Endothelial cell of umbilical vein (primary cell): ENCODE results near the gene ASXL1. TPM values are rescaled to one million over a fixed set of nuclear protein-coding genes. Genes with fewer than 3 reads are reported as not detected.

Experiments
- BruUV-seq: library from RNA; stranded (reverse); fragments of 400-500 nt; replicated peaks from 2 replicates; lab custom pipeline; 2021; lab: Mats Ljungman, UMichigan
- CTCF ChIA-PET: fragments of 300-600, 350-600 bp; sonication (Branson Sonifier 250); formaldehyde crosslinking; loops from one replicate; lab custom pipeline; 2021; ENCODE audit warnings: antibody characterized with exemption, inconsistent platforms; lab: Charles Lee
- POLR2A ChIA-PET: fragments of 300-600, 350-600 bp; sonication (Branson Sonifier 250); formaldehyde crosslinking; loops from one replicate; lab custom pipeline; 2021; ENCODE audit warnings: antibody characterized with exemption, inconsistent platforms; lab: Charles Lee
- DNase-seq: peaks from one replicate; pipeline ENCODE4 v3.0.0-alpha.2; 2011; ENCODE audit warnings: low read depth, low spot score
- FAIRE-seq: peaks from 2 replicates; lab custom pipeline; 2011; peaks lifted over from hg19 to GRCh38; lab: Jason Lieb, UNC
- H2AFZ ChIP-seq: 2 replicates; pipeline ENCODE4 v1.6.0; 2012; ENCODE audit warnings: low read depth, low read length, control low read depth, inconsistent platforms
- H3K27ac ChIP-seq: 2 replicates; pipeline ENCODE4 v1.5.1; 2011; ENCODE audit warnings: low read depth, mild to moderate bottlenecking, control low read depth, low read length, moderate library complexity; ENCODE audit not compliant: insufficient read depth
- H3K27me3 ChIP-seq, 2 experiments: 2 replicates each; pipeline versions ENCODE4 v1.6.0 to v1.6.1; 2011; ENCODE audit warnings: low read length in 2 of 2, mixed read lengths in 1 of 2; ENCODE audit not compliant: control insufficient read depth in 2 of 2, insufficient read depth in 2 of 2
- H3K36me3 ChIP-seq, 2 experiments: 2 replicates in 1 of 2; 3 replicates in 1 of 2; pipeline ENCODE4 v1.5.1; 2011; ENCODE audit warnings: low read length in 2 of 2, mild to moderate bottlenecking in 1 of 2, moderate library complexity in 1 of 2; ENCODE audit not compliant: control insufficient read depth in 2 of 2, insufficient read depth in 2 of 2; ENCODE audit errors: extremely low read depth in 1 of 2
- H3K4me1 ChIP-seq: 3 replicates; pipeline ENCODE4 v1.5.1; 2011; ENCODE audit warnings: mild to moderate bottlenecking, low read length; ENCODE audit not compliant: control insufficient read depth, insufficient read depth; ENCODE audit errors: extremely low read depth
- H3K4me2 ChIP-seq: 2 replicates; pipeline ENCODE4 v1.6.1; 2011; ENCODE audit warnings: low read length, control low read depth, mixed read lengths; ENCODE audit not compliant: insufficient read depth
- H3K4me3 ChIP-seq, 3 experiments: fragments of 200-600 bp in 1 of 3; sonication (generic), shearing (Covaris generic) in 1 of 3; replicated peaks in 1 of 3; 2 replicates each; pipeline ENCODE4 v1.5.1; 2011 to 2016; ENCODE audit warnings: control low read depth in 3 of 3, low read length in 3 of 3, mild to moderate bottlenecking in 2 of 3, inconsistent platforms in 1 of 3, low read depth in 1 of 3, moderate library complexity in 1 of 3; ENCODE audit not compliant: insufficient read depth in 1 of 3
- H3K79me2 ChIP-seq: 2 replicates; pipeline ENCODE4 v1.6.0; 2012; ENCODE audit warnings: low read length, inconsistent platforms; ENCODE audit not compliant: control insufficient read depth, insufficient read depth
- H3K9ac ChIP-seq: replicated peaks from 2 replicates; pipeline ENCODE3; 2011; ENCODE audit warnings: low read length, control low read depth; ENCODE audit not compliant: insufficient read depth; ENCODE audit errors: extremely low read depth
- H3K9me1 ChIP-seq: replicated peaks from 3 replicates; pipeline ENCODE4 v1.6.0; 2011; ENCODE audit warnings: mild to moderate bottlenecking, low read length; ENCODE audit not compliant: control insufficient read depth, insufficient read depth; ENCODE audit errors: extremely low read depth
- H3K9me3 ChIP-seq: replicated peaks from 2 replicates; pipeline ENCODE4 v1.5.1; 2012; ENCODE audit warnings: low read length, inconsistent platforms; ENCODE audit not compliant: control insufficient read depth, insufficient read depth
- H4K20me1 ChIP-seq: replicated peaks from 2 replicates; pipeline ENCODE3; 2011; ENCODE audit warnings: mild to moderate bottlenecking, low read length; ENCODE audit not compliant: control insufficient read depth, insufficient read depth; ENCODE audit errors: extremely low read depth
- EZH2 ChIP-seq: IDR thresholded peaks from 2 replicates; pipeline ENCODE4 v1.6.1; 2012; ENCODE audit warnings: borderline replicate concordance, low read depth, mild to moderate bottlenecking, moderate library complexity, low read length, inconsistent platforms; ENCODE audit not compliant: severe bottlenecking
- FOS ChIP-seq: IDR thresholded peaks from 2 replicates; pipeline ENCODE4 v1.6.1; 2011; ENCODE audit warnings: mild to moderate bottlenecking, low read length, moderate library complexity, borderline replicate concordance; ENCODE audit not compliant: insufficient read depth
- GATA2 ChIP-seq: IDR thresholded peaks from 2 replicates; pipeline ENCODE4 v1.7.0; 2011; ENCODE audit warnings: low read depth, mild to moderate bottlenecking, moderate library complexity, mixed read lengths, low read length; ENCODE audit not compliant: insufficient read length, insufficient read depth
- JUN ChIP-seq: IDR thresholded peaks from 2 replicates; pipeline ENCODE4 v1.6.1; 2011; ENCODE audit warnings: borderline replicate concordance, low read depth; ENCODE audit not compliant: insufficient read length, insufficient read depth
- MYC ChIP-seq: IDR thresholded peaks from one replicate; pipeline ENCODE4 v1.6.1; 2011; ENCODE audit warnings: mild to moderate bottlenecking, low read depth, low read length
- POLR2A ChIP-seq: IDR thresholded peaks from 2 replicates; pipeline ENCODE4 v1.6.1; 2012; ENCODE audit warnings: low read depth, mild to moderate bottlenecking, control low read depth, low read length
- POLR2AphosphoS5 ChIP-seq: IDR thresholded peaks from 2 replicates; pipeline ENCODE4 v1.6.1; 2012; ENCODE audit warnings: low read depth, mild to moderate bottlenecking, control low read depth, low read length, moderate library complexity; ENCODE audit not compliant: insufficient read depth
- dilution Hi-C: fragments of 300-500 bp; cut with MboI; formaldehyde crosslinking; loops from one replicate; pipeline ENCODE4 v1.15.0; 2019; ENCODE audit warnings: low sequenced_read_pairs; ENCODE audit not compliant: extremely low pct_ligation_motif_present
- intact Hi-C: fragments of 100-400 bp; cut with micrococcal nuclease; formaldehyde crosslinking; loops from one replicate; pipeline ENCODE4 v1.10.0; 2022
- polyA plus RNA-seq, 4 experiments: library from polyadenylated mRNA; depleted of rRNA in 3 of 4; stranded (reverse) in 3 of 4; unstranded in 1 of 4; fragments of >200 nt; gene quantifications; 2 replicates each; pipeline versions ENCODE4 v1.2.1 to v1.2.3, GENCODE V29; 2011 to 2012; ENCODE audit warnings: missing spikeins in 1 of 4
- total RNA-seq: library from RNA; stranded (reverse); gene quantifications from 2 replicates; pipeline ENCODE4 v1.2.3, GENCODE V29; 2021
- TF ChIP-seq, protein P1 (sequence below): IDR thresholded peaks from 2 replicates; pipeline ENCODE4 v1.6.1; 2011; ENCODE audit not compliant: insufficient read depth, insufficient read length
- TF ChIP-seq, protein P2 (sequence below), 2 donors: IDR thresholded peaks; 1 replicate in 1 of 2; 2 replicates in 1 of 2; pipeline ENCODE4 v1.5.1; 2011; ENCODE audit warnings: low read length in 2 of 2, mild to moderate bottlenecking in 2 of 2, moderate library complexity in 2 of 2, control low read depth in 1 of 2, inconsistent platforms in 1 of 2, low read depth in 1 of 2; ENCODE audit not compliant: insufficient read depth in 1 of 2; ENCODE audit errors: extremely low read depth in 1 of 2

The ASXL1 gene
- total and polyA plus RNA-seq, 2 donors (not counting 3 experiments of a cell fraction or from before 2014, with no cell fraction given) = 45.4 to 101 TPM

DNA sequence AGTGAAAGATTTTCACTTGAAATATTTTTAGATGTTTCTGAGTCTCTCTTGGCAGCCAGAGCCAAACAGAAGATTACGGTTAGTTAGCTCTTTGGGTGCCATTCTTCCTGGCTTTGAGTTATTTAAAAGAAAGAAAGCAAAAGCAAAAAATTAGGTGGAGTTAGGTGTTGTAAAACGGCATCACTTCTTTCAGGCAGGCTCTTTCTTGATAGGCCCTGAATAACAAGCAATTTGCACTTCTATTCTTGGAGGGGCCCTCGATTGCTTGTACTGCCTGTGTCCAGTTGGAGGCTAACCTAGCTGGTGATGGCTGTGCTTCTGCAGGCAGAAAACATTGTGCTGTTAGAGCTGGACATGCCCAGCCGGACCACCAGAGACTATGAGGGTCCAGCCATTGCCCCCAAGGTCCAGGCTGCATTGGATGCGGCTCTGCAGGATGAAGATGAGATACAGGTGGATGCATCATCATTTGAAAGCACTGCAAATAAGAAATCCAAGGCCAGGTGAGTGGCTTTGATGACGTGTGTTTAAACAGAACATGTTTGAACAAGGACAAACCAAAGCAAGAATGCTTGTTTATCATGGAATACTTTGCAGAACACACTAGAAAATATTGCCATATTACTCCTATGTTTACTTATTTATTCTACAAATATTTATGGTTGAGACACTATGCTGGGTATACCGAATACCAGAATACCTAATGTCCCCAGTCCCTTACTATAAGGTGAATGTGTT lies 28.1 kb upstream of the ASXL1 start:
- H3K36me3 ChIP-seq = peaks cover 0 to 10% of the 10 kb centered on the region in 2 experiments
- POLR2A ChIA-PET = no interaction called here
- no peak overlapping the region for H3K9ac ChIP-seq
- H3K9me3 ChIP-seq = no peaks in the 10 kb centered on the region
- BruUV-seq = no TSS peak
- peaks cover 45% of the 10 kb centered on the region for H3K4me1 ChIP-seq
- no peak overlapping the region for H3K27ac ChIP-seq
- H3K4me3 ChIP-seq = no peak overlapping the region
- H3K79me2 ChIP-seq = no peaks in the 10 kb centered on the region
- no peaks in the 10 kb centered on the region for H4K20me1 ChIP-seq
- dilution Hi-C loops = no loop called here
- no peak for DNase-seq
- no peak overlapping the region for H2AFZ ChIP-seq
- H3K27me3 ChIP-seq = no peaks in the 10 kb centered on the region
- TF ChIP-seq POLR2AphosphoS5 (no peak), EZH2 (no peak), JUN (no peak), GATA2 (no peak), POLR2A (no peak), FOS (no peak), MYC (no peak)
- TF ChIP-seq, protein P1, sequence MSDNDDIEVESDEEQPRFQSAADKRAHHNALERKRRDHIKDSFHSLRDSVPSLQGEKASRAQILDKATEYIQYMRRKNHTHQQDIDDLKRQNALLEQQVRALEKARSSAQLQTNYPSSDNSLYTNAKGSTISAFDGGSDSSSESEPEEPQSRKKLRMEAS = no peak
- TF ChIP-seq, protein P2, sequence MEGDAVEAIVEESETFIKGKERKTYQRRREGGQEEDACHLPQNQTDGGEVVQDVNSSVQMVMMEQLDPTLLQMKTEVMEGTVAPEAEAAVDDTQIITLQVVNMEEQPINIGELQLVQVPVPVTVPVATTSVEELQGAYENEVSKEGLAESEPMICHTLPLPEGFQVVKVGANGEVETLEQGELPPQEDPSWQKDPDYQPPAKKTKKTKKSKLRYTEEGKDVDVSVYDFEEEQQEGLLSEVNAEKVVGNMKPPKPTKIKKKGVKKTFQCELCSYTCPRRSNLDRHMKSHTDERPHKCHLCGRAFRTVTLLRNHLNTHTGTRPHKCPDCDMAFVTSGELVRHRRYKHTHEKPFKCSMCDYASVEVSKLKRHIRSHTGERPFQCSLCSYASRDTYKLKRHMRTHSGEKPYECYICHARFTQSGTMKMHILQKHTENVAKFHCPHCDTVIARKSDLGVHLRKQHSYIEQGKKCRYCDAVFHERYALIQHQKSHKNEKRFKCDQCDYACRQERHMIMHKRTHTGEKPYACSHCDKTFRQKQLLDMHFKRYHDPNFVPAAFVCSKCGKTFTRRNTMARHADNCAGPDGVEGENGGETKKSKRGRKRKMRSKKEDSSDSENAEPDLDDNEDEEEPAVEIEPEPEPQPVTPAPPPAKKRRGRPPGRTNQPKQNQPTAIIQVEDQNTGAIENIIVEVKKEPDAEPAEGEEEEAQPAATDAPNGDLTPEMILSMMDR (IDR thresholded peaks at IDR 0.05; ENCODE audit: extremely low read depth in 1 of 2, insufficient read depth in 1 of 2, low read depth in 1 of 2, low read length in 2 of 2) = no peak
- H3K4me2 ChIP-seq = no peak overlapping the region
- intact Hi-C loops = loop anchor here (5.0 kb wide), 2 partner anchors 53 to 112 kb away; partner anchors contain the start of gene KIF3B
- H3K9me1 ChIP-seq = no peaks in the 10 kb centered on the region
- CTCF ChIA-PET = no interaction called here
- no peak for FAIRE-seq
